NCI-H2029 (cell line): ENCODE data around the gene LPIN1.
A peak's percentile ranks its signal among the peaks of the same experiment; 100 is the strongest.
"Not testable (repeated sequence)": the region's sequence is repeated elsewhere in the genome, so short reads cannot be mapped to it uniquely, and the experiment has no call there.

Experiments
- DNase-seq: peaks from one replicate; lab custom pipeline; 2025; lab: John Stamatoyannopoulos, UW

Gene LPIN1

GRCh38 chr2:11744631-11745394, 1.6 kb upstream of the LPIN1 start:
- no peak for DNase-seq

- no peak for DNase-seq
These were observed 638 bp upstream of the LPIN1 start for GRCh38 chr2:11745613-11746375.

GRCh38 chr2:11746807-11747459, 501 bp downstream of the LPIN1 start:
- DNase-seq: no peak

- no peak for DNase-seq
These were observed 1.8 kb downstream of the LPIN1 start for GRCh38 chr2:11748018-11748860.

DNA sequence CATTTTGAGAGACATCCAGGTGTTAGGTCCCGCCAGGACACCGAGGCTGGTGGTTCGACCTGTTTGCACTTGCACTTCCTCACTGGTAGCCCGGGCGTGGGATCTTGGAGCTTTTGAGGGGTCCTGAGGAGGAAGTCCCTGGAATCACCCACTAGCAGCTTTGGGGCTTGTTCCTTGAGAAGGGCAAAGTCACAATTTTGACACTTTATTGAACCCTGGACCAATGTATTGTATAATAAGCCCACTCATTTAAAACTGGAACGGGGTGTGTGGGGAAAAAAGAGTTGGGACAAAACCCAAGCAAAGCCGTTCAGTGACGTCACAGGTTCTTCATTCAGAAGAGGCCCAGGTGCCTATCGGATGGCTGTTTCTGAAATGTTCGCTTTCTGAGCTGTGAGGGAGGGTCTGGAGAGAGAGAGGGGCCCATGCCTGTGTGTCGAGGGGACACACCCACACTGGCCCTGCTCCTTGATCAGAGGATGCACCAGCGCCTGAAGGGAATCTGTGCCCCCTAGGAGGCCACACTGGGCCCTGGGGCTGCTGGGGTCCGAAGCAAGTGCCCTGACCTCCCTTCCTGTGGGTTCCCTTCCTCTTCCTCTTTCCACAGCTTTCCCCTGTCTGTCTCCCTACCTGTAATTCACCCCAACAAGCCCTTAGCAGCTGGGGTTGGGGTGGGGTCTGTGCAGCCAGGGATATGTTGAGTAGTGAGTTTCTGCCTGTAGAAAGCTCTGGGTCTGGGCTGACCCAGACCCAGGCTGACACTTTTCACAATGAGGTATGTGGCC, 2.6 kb downstream of the LPIN1 start:
- DNase-seq: no peak

DNA sequence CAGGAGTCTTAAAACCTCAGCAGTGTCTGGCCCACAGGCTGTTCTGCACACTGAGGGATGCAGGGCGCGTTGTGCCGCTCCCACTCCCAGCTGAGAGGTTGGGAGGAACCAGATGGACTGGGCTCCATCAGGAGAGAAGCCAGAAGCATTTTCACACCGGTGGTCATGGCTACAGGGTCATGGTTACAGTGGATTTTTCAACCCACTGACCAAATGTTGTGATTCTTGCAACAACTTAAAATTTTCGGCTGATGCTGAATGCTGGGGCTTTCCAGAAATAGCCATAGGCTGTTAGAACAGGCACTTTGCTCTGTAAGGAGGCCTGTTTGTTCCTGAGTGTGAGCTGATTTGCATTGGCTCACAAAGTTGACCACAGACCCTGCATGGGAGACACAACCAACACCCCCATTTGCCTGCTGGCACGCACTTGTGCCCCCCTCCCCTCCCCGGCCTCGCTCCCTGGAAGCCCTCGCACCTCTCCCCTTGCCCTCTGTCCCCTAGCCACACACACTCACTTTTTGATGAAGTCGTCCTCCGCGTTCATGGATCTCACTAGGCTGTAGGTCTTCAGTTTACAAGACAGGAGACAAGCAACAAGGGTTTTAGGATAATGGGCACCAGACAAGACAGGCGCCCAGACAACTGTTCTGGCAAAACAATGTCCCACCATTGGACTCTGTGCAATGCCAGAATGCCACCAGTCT, 3.4 kb downstream of the LPIN1 start:
- no peak for DNase-seq

- peak; percentile 52 for DNase-seq
These were observed 4.0 kb downstream of the LPIN1 start for GRCh38 chr2:11750422-11750821.

GRCh38 chr2:11750917-11751316, 4.5 kb downstream of the LPIN1 start:
- peak; percentile 48 for DNase-seq

DNA sequence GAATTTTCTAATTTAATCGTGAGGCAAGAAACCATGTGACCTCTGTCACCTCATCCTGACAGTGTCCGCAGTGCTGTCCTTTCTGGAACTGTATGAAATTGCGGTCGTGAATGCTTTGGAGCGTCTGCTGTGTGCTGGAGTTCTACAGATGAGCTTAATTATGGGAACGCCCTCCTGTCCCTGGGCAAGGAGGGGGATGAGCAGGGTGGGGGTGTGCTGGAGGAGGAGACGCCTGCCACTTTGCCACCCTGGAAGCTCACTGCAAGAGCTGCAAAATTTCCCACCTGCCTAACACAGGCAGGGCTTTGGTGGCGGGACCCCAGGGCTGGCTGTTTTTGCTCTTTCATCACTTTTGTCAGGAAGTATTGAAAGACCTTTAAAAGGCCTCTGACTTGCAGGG, 6.5 kb downstream of the LPIN1 start:
- peak; percentile 26 for DNase-seq

DNA sequence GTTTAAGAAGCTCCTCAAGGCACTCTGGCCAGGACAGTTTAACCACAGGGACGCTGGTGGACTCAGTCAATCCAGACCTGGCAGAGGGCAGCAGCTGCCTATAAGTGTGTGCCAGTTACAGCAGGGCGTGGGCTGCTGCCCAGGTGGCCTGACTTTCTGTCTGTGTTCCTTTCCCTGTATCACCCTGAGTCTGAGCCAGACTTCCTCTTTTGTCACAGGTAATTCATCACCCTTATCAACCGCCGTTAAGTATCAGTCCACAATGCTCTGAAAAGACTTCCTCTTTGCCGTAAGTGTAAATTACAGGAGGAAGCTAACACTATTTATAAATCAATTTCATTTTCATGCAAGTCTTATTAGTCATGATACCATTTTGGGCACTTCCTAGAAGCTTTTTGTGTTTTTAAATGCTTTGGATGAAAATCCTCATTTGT, 7.0 kb downstream of the LPIN1 start:
- DNase-seq: peak; percentile 90

- DNase-seq: peak; percentile 93
These were observed 7.7 kb downstream of the LPIN1 start for GRCh38 chr2:11753886-11754699.

DNA sequence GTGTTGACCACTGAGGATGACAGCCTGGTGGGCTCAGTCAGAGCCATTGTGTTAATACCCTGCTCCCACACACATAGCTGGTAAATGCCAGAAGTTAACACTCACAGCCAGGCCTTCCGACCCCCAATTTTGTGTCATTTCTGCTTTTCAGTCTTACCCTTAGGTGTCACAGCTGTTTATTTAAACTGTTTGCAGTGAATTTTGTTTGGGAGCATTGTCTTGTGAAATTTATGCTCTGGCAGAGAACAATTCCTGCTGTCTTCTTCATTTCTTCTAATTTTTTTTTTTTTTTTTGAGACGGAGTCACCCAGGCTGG, 8.2 kb downstream of the LPIN1 start:
- no peak for DNase-seq

- peak; percentile 38 for DNase-seq
These were observed 10.7 kb downstream of the LPIN1 start for GRCh38 chr2:11757101-11757500.

GRCh38 chr2:11758187-11758586, 11.8 kb downstream of the LPIN1 start:
- no peak for DNase-seq

GRCh38 chr2:11758647-11759046, 12.2 kb downstream of the LPIN1 start:
- DNase-seq: no peak

GRCh38 chr2:11759182-11759975, 12.9 kb downstream of the LPIN1 start:
- DNase-seq: not testable (repeated sequence)

DNA sequence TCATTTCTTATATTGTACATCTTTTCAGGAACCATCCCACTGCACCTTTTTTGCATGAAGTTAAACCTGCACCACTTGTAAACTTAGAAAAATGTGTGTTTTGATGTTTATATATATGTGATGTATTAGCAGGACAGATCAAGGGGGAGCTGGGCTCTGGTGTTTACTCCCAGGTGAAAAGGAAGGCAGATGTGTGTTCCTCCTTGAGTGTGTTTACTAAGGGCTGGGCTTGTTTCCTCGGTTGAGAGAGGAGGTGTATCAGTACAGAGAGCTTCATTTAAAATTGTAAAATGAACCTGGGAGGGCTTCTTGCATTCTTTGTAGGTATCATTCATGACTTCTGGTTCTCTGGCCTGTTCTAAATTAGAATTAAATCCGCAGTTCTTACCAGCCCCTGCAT, 14.8 kb downstream of the LPIN1 start:
- peak; percentile 25 for DNase-seq

DNA sequence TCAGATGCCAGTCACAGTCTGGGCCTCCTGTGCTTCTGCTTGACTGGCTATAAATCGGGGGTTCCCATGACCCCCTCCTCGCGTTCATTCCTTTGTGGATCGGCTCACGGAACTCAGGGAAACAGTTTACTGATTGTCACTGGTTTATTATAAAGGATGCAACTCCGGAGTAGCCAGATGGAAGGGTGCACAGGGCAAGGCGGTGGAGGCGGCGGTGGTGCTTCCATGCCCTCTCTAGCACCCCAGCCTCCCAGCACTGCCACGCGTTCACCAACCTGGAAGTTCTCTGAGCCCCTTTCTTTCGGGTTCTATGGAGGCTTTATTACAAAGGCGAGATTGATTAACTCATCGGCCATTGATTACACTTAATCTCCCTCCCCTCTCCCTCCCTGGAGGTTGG, 15.6 kb downstream of the LPIN1 start:
- DNase-seq: no peak
